ENCODE measurements around the gene P2RX7. TPM values are rescaled to one million over a fixed set of nuclear protein-coding genes. Genes with fewer than 3 reads are reported as not detected.

The P2RX7 gene
- total RNA-seq, 1 experiment from 2014 or later: 0.55 TPM

GRCh38 chr12:121167232-121167820 lies 34.6 kb downstream of the P2RX7 start:
- Mint-ChIP-seq H3K27ac (no peak overlapping the region), H3K36me3 (no peaks in the 10 kb centered on the region), H3K4me3 (no peak overlapping the region), H3K9me3 (no peaks in the 10 kb centered on the region), H3K27me3 (ENCODE audit: low read depth) (no peaks in the 10 kb centered on the region), H3K4me1 (no peaks in the 10 kb centered on the region)
- ChIA-PET CTCF (no interaction called here), POLR2A (interaction anchor here (0.7 kb wide), 1 partner anchor 14 kb away, joined by 4 read pairs; no protein-coding TSS in a partner anchor)
- no peak for DNase-seq (ENCODE audit: low spot score)
- no peak for TF ChIP-seq ELF4 (CRISPR knock-in tag; IDR thresholded peaks at IDR 0.05; ENCODE audit: low read depth)
- no peak for TF ChIP-seq ZNF416 (CRISPR knock-in tag; IDR thresholded peaks at IDR 0.05)
- TF ChIP-seq ATF6 (CRISPR knock-in tag; IDR thresholded peaks at IDR 0.05): no peak
- no peak for TF ChIP-seq GABPB1 (CRISPR knock-in tag; IDR thresholded peaks at IDR 0.05)
- TF ChIP-seq NFATC4 (CRISPR knock-in tag; IDR thresholded peaks at IDR 0.05): no peak
- no peak for TF ChIP-seq CTCF (IDR thresholded peaks at IDR 0.05)
- TF ChIP-seq ARID4B (CRISPR knock-in tag; IDR thresholded peaks at IDR 0.05; ENCODE audit: borderline replicate concordance): no peak
- TF ChIP-seq USF1 (CRISPR knock-in tag; IDR thresholded peaks at IDR 0.05): no peak
- no peak for TF ChIP-seq ZMAT4 (CRISPR knock-in tag; IDR thresholded peaks at IDR 0.05)
- no peak for TF ChIP-seq RELA (CRISPR knock-in tag; IDR thresholded peaks at IDR 0.05; ENCODE audit: borderline replicate concordance)
- no peak for ATAC-seq

- no peaks in the 10 kb centered on the region for H3K4me1 Mint-ChIP-seq
- H3K9me3 Mint-ChIP-seq: no peaks in the 10 kb centered on the region
- no peak overlapping the region for H3K4me3 Mint-ChIP-seq
- H3K36me3 Mint-ChIP-seq: no peaks in the 10 kb centered on the region
- H3K27me3 Mint-ChIP-seq (ENCODE audit: low read depth): no peaks in the 10 kb centered on the region
- DNase-seq (ENCODE audit: low spot score): no peak
- ChIA-PET POLR2A (no interaction called here), CTCF (no interaction called here)
- no peak for ATAC-seq
- H3K27ac Mint-ChIP-seq: no peak overlapping the region
- TF ChIP-seq IRF2 (CRISPR knock-in tag; IDR thresholded peaks at IDR 0.05; ENCODE audit: borderline replicate concordance, low read depth): no peak
- no peak for TF ChIP-seq ZNF671 (CRISPR knock-in tag; IDR thresholded peaks at IDR 0.05)
- TF ChIP-seq EMX1 (CRISPR knock-in tag; IDR thresholded peaks at IDR 0.05): no peak
- no peak for TF ChIP-seq GTF2I (CRISPR knock-in tag; conservative IDR thresholded peaks at IDR 0.05)
- no peak for TF ChIP-seq HMGA2 (CRISPR knock-in tag; IDR thresholded peaks at IDR 0.05)
- no peak for TF ChIP-seq E2F5 (CRISPR knock-in tag; IDR thresholded peaks at IDR 0.05)
- no peak for TF ChIP-seq ZMAT4 (CRISPR knock-in tag; IDR thresholded peaks at IDR 0.05)
- no peak for TF ChIP-seq AR (CRISPR knock-in tag; IDR thresholded peaks at IDR 0.05)
- no peak for TF ChIP-seq USF1 (CRISPR knock-in tag; IDR thresholded peaks at IDR 0.05)
- TF ChIP-seq JUN (CRISPR knock-in tag; IDR thresholded peaks at IDR 0.05): no peak
- no peak for TF ChIP-seq CBFB (CRISPR knock-in tag; IDR thresholded peaks at IDR 0.05; ENCODE audit: low read depth)
- no peak for TF ChIP-seq FOXK1 (CRISPR knock-in tag; IDR thresholded peaks at IDR 0.05)
- TF ChIP-seq ZNF219 (CRISPR knock-in tag; IDR thresholded peaks at IDR 0.05; ENCODE audit: borderline replicate concordance): no peak
- TF ChIP-seq NFATC4 (CRISPR knock-in tag; IDR thresholded peaks at IDR 0.05): no peak
Measured at GRCh38 chr12:121167951-121168350, 35.3 kb downstream of the P2RX7 start.
